Cortex of kidney (tissue), 1 donor: Measurements from ENCODE around the gene HOXD13.

Experiments used
- DNase-seq: peaks from one replicate; lab custom pipeline; 2025; lab: John Stamatoyannopoulos, UW

HOXD13 gene

GRCh38 chr2:176106581-176107539 lies 14.3 kb downstream of the HOXD13 start, which contains the start of gene HOXD11:
TSS of gene HOXD11 (plus strand) at chr2:176107280. CDS start at chr2:176107356, 76 bp downstream.
- DNase-seq, result no peak

GRCh38 chr2:176107731-176108181 lies 15.2 kb downstream of the HOXD13 start:
- no peak for DNase-seq

GRCh38 chr2:176109192-176109901 lies 16.8 kb downstream of the HOXD13 start:
- no peak for DNase-seq

GRCh38 chr2:176109946-176110345 lies 17.4 kb downstream of the HOXD13 start:
- DNase-seq, result no peak

- no peak for DNase-seq
These were observed 18.1 kb downstream of the HOXD13 start for GRCh38 chr2:176110415-176111308.

- DNase-seq, result no peak
These were observed 18.8 kb downstream of the HOXD13 start for GRCh38 chr2:176111309-176111663.

GRCh38 chr2:176111846-176112374 lies 19.4 kb downstream of the HOXD13 start:
- DNase-seq, result no peak

GRCh38 chr2:176112375-176113302 lies 20.1 kb downstream of the HOXD13 start:
- DNase-seq, result no peak

GRCh38 chr2:176114120-176114929 lies 21.8 kb downstream of the HOXD13 start:
- DNase-seq, result no peak

- no peak for DNase-seq
These were observed 22.6 kb downstream of the HOXD13 start for GRCh38 chr2:176114930-176115625.

- DNase-seq, result no peak
These were observed 23.6 kb downstream of the HOXD13 start, which contains the start of gene HOXD10 for GRCh38 chr2:176115883-176116813. TSS of gene HOXD10 (plus strand) at chr2:176116778. CDS start at chr2:176116834, 56 bp downstream.

- no peak for DNase-seq
These were observed 24.8 kb downstream of the HOXD13 start for GRCh38 chr2:176117162-176117822.

GRCh38 chr2:176117823-176118371 lies 25.4 kb downstream of the HOXD13 start:
- no peak for DNase-seq

GRCh38 chr2:176118601-176119339 lies 26.2 kb downstream of the HOXD13 start:
- DNase-seq, result no peak

- no peak for DNase-seq
These were observed 28.1 kb downstream of the HOXD13 start for GRCh38 chr2:176120364-176121189.
